ENCODE results near the gene PODXL.
"Not testable (repeated sequence)": the region's sequence is repeated elsewhere in the genome, so short reads cannot be mapped to it uniquely, and the experiment has no call there.

Gene PODXL

DNA sequence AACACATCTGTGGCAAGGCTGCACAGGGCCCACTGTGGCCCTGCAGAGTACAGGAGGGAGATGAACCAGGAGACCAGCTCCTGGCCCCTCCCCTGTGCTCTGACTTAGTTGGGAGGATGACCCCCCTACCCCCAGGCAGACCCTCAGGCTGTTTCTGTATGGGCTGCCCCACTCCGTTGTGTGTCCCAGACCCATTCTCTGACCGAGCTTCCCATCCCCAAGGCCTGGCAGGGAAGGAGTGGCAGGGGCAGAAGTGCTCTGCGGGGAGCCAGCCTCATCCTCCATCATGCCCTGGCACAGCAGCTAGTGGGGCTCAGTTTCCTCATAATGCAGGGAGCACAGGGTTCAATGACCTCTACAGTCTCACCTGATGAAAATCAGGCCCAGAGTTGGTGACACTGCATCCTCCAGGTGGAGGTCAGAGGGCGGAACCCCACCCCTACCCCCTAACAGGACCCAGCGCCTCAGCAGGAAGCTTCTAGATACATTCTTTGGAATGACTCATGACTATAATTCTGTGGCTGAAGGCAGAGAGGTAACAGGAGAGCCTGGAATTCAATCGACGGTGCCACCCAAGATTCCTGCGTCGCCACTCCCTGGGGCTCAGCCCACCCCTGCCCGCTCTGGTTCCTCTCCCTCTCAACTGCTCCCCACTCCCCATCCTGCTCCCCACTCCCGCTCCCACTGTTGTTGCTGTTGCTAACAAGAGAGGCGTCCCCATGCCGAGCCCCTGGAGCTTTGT, 18.2 kb downstream of the PODXL start:
- no peak for DNase-seq (ENCODE audit: low read depth in 3 of 3)

DNA sequence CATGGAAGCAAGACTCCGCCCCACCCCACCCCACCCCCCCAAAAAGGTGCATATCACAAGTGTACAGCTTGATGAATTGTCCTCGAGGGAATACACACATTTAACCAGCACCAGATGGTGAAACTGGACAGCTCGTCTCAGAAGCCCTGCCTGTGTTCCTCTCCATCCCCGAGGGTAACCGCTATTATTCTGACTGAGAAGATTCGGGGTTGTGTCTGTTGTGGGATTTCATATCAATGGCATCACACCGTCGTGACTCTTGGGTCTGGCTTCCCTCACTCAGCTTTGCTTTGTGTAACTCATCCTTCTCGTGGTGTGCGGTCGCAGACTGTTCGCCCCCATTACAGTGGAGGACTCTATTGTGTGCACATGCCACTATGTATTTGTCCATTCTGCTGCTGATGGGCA, 18.9 kb downstream of the PODXL start:
- no peak for DNase-seq (ENCODE audit: low read depth in 3 of 3)

DNA sequence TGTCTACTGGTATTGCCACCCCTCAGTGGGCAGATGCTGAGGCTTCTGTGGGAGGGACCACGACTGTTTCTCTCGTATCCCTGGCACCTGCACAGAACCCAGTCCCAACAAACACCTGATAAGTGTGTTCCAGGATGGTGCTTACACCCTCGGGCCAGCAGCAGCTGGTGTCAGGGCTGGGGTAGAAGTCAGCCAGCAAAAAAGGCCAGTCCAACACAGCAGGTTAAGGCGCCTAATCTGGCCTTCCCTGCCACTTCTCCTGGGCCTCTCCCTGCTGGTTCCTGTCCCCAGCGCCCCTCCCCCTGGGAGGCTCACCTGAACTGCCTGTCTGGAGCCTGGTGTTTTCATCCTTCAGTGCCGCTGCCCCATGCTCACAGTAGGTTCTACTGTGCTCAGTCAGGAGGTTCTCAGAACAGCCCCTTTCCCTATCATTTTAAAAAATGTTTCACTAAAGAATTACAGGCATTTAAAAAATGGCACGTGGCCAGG, 20.0 kb downstream of the PODXL start:
- no peak for DNase-seq (ENCODE audit: low read depth in 3 of 3)

DNA sequence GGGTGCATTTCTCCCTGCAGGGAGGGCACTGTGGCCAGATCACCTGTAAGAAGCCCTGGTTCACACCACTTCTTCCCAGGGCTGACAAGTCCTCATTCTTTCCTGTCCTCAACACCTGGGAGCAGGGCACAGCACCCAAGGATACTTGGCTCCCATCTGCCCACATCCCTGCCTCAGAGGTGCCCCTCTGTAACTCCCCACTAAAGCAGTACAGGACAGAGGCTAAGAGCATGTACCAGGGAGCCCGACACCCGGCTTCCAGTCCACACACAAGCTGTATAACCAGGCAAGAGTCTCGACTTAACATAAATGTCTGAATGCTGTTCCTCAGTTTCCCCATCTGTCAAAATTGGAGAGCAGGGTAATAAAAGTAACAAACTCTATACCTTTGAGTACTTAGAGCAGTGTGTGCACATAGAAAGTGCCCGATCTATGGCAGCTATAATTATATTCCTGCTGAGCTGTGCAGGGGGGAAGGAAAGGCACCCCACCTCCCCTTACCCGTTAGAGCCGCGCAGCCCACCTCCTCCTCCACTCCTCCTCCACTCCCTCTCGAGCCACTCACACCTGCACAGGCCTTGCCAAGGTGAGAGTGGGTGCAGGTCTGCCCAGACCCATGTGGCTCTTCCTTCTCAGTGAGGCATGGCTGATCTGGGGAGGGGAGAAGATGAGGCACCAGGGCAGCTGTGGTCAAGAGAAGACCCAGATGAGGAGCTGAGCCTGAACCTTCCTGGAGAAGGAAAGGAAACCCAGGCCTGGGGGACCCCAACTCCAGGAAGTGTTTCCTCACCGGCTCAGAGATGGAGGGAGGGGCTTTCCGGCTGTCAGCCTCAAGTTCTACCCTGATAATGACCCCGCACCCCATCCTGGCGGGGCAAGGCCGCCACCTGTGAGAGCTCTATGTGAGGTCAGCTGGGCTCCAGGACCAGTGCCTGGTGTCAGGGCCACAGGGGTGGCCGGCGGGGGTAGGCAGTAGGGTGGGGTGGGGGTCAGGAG, 22.6 kb downstream of the PODXL start:
- DNase-seq (ENCODE audit: low read depth in 3 of 3), result no peak

DNA sequence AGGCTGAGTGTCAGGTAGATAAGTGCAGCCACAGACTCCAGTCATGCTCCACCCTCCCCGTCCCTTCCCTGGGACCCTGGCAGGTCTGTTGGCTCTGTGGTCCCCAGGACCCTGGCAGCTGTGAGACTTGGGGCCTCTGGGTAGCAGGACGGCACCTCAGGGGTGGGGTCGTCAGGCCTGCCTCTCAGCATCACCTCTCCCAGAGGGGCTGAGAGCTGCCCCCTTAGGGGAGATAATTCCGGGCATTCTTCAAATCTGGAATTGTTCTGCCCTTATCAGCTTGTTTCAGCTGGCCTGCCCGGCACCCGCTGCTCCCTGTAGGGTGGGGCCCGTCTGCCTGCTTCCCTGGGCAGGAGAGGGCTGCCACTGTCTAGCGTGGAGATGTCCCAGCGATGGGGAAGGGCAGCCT, 23.3 kb downstream of the PODXL start:
- no peak for DNase-seq (ENCODE audit: low read depth in 3 of 3)

DNA sequence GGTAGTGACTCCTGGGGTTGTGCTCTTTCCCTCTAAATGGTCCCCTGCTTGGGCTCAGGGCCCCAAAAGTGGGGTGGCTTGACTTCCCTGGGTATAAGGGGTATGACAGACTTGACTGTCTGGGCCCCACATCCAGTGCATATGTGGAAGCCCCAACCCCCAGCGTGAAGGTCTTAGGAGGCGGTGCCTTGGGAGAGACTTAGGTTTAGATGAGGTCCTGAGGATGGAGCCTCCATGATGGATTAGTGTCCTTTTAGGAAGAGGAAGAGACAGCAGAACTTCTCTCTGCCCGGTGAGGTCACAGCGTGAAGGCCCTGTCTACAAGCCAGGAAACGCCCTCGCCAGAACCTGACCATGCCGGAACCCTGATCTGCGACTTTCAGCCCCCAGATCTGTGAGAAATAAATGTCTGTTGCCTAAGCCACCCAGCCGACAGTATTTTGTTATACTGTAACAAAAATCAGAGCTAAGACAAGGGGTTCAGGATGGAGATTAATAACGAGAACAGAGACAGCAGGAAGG, 23.8 kb downstream of the PODXL start:
- no peak for DNase-seq (ENCODE audit: low read depth in 3 of 3)

DNA sequence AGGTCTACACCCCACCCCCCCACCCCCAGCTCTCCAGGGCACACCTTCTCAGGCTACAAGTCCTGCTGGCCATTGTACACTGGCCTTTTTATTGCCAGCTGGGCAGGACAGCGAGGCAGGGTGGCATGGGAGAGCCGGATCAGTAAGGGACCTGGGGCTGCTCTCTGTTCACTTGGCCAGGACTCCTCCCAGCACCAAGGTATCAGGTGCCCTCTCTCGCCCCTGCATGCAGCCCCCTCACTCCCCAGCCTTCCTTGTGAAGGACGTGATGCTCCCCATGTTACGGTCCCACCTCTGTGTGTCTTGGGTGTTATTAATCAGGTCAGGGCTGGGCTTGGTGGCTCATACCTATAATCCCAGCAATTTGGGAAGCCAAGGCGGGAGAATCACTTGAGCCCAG, 26.3 kb downstream of the PODXL start:
- no peak for DNase-seq (ENCODE audit: low read depth in 3 of 3)

DNA sequence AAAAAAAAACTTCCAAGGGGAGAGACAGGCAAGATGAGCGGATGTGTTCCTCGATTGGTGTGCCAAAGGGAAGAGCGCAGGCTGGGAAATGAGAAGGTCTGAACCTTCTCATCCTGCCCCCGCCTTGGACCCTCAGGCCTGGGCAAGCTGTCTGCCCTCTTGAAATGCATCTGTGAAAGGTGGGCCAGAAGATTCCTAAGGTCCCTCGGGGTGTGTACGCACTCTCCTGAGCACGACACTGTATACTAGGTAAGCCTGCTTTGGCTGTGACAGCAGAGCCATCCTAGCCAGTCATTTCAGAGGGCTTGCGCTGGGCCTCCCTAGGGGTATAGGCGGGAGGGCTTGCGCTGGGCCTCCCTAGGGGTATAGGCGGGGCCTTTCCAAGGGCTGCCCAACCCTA, 26.8 kb downstream of the PODXL start:
- DNase-seq (ENCODE audit: low read depth in 3 of 3), result no peak

DNA sequence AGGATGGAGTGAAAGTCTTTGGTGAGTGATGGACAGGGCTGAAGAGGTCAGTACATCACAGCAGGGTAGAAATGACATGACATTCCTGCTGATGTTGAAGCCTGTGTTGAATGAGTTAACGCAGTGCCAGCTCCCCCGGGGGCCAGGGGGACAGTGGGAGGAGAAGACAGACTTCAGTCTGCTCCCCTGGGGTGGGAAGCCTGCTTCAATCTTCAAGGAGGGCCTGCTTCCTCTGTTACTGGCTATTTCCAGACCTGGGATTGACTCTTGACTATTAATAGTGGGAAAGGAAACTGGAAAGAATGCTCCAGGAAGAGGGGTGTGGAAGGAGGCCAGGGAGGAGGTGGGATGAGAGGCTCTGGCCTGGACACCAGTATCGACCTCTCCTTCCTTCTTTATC, 27.2 kb downstream of the PODXL start:
- no peak for DNase-seq (ENCODE audit: low read depth in 3 of 3)

DNA sequence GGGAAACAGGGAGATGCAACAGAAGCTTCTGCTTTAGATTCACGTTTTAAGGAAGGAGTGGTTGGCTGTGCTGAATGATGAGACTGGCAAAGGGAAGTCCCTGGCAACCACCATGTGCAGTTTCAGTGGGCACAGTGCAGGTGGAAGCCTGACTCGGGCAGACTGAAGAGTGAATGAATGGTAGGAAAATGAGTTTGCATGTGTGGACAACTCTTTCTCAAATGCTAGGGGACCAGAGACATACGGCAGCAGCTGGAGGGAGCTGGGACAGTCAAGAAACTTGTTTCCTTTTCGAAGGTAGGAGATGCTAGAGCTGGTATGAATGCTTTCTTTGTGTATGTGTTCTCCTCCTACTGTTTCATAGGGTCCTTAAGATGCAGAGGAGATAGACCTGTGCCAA, 29.0 kb downstream of the PODXL start:
- no peak for DNase-seq (ENCODE audit: low read depth in 3 of 3)

DNA sequence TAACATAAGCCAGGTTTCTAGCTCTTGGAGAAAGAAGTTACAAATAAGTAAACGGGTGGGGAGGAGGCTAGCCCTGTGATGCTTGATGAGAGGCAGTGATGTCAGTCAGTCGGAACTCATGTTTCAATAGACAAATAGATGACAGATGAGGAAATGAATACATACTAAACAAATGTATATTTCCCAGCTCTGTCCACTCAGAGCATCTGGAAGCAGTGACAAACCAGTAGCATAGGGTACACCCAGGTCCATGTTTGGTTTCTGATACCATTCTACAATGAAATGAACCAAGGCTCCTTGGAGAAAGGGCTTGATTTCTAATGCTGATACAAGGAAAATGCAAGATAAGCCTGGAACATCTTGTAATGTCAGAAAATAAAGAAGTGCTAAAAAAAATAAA, 30.6 kb downstream of the PODXL start:
- DNase-seq (ENCODE audit: low read depth in 3 of 3), result no peak

DNA sequence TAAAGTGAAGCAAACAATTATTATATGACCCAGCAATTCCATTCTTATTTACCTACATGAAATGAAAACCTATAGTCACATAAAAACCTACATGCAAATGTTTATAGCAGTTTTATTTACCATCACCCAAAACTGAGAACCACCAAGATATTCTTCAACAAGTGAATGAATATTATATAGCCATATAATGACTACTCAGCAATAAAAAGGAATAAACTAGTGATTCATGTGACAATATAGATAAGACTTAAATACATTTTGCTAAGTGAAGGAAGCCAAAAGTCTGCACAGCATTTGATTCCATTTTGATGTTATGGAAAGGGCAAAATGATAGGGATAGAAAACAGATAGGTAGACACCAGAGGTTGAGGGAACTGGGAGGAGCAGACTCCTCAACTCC, 31.7 kb downstream of the PODXL start:
- DNase-seq (ENCODE audit: low read depth in 3 of 3), result no peak

DNA sequence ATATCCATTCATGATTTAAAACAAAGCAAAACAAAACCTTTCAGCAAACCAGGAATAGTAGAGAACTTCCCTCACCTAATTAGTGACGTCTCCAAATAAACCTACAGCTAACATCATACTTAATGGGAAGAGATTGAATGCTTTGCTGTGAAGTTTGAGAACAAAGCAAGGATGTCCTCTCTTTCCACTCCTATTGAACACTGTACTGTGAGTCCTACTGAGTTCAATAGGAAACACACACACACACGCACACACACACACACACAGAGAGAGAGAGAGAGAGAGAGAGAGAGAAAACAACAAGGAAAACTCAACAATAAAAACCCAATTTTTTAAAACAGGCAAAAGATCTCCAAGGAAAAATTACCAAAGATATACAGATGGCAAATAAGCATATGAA, 32.3 kb downstream of the PODXL start:
- DNase-seq (ENCODE audit: low read depth in 3 of 3), result no peak

DNA sequence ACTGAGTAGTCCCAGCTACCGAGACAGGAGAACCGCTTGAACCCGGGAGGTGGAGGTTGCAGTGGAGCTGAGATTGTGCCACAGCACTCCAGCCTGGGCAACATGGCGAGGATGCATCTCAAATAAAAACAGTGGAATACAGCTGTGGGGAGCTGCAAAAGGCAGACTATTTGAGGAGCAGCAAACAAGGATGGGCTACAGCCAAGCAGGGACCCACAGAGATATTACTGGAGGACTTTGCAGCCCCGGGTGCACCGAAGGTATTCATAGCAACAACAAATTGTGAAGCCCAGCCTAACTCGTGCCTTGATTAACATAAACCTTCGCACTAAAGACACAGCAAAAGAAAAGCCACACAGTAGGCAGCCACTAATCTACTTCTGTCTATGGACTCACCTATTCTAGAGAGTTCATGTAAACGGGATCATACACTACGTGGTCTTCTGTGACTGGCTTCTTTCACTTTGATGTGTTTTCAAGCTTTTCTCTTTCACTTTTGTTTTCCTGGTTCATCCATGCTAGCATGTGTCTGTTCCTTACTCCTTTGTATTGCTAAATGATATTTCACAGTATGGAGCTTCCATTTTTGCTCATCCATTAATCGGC, 34.0 kb downstream of the PODXL start:
- DNase-seq (ENCODE audit: low read depth in 3 of 3), result no peak

DNA sequence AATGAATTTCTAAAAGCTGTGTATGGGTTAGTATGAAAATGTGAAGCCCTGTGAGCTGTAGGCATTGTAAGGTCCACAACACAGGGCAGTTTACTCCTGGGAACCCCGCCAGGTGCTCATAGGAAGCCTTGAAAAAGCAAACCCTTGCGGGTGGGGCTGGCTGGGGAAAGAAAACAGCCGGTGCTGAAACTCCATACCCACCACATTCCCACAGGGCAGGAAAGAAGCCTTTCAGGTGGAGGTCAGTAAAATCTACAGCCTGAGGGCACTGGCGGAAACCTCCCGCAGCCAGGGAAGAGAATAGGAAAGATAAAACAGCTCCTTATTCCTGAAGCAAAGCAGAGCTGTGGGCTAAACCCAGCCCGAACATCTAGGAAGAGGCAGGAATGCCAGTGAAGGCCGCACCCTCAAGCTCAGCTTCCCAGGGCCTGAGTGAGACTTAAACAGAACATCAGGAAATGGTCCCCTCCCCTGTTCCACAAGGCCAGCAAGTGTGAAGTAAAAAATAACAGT, 34.7 kb downstream of the PODXL start:
- DNase-seq (ENCODE audit: low read depth in 3 of 3), result no peak

DNA sequence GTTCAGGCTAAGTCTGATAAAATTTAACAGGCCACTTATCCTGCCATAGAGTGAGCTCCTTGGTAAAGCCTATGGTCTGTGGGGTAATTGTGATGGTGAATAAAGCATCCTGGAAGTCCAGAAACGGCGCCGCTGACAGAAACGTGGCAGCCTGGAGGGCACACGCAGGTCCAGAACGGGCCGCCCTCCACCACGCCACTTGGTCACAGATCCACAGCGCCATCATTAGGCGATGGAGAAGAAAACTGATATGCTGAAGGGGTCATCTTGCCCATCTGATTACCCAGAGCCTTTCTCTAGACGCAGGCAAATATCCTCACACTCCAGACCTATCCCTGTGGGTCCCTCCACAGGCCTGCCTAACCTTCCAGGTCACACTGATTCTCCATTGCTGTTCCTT, 37.8 kb downstream of the PODXL start:
- no peak for DNase-seq (ENCODE audit: low read depth in 3 of 3)

DNA sequence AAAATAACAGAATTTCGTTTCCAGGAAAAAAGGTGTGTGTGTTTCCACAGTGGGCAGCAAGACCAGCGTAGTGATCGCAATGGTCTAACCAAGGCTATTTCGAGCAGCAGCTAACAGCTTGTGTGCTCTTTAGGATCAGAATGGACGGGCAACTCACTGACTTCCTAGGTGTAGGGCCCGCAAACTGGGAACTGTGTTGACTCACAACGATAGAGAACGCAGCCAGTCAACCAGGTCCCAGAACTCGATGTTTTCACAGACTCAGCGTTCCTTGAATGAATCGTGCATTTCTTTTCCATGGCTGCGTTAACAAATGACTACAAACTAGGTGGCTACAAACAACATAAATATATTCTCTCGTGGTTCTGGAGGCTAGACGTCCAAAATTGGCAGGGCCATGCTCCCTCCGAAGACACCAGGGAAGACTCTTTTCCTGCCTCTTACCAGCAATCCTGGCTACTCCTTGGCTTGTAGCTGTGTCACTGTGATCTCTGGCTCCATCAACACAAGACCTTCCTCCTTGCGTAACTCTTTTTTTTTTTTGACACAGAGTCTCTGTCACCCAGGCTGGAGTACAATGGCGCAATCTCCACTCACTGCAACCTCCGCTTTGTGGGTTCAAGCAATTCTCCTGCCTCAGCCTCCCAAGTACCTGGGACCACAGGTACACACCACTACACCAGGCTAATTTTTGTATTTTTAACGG, 39.1 kb downstream of the PODXL start:
- DNase-seq (ENCODE audit: low read depth in 3 of 3), result no peak

DNA sequence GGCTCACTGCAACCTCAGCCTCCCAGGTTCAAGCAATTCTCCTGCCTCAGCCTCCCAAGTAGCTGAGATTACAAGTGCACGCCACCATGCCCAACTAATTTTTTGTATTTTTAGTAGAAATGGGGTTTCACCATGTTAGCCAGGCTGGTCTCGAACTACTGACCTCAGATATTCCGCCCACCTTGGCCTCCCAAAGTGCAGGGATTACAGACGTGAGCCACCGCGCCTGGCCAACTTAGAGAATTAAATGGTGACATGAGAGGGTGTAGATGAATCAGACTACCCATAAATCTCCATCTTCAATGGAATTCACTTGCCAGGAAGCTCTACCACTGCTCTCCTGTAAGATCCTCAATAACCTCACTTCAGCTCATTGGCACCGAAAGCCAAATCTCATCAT, 41.0 kb downstream of the PODXL start:
- not testable (repeated sequence) for DNase-seq (ENCODE audit: low read depth in 3 of 3)

DNA sequence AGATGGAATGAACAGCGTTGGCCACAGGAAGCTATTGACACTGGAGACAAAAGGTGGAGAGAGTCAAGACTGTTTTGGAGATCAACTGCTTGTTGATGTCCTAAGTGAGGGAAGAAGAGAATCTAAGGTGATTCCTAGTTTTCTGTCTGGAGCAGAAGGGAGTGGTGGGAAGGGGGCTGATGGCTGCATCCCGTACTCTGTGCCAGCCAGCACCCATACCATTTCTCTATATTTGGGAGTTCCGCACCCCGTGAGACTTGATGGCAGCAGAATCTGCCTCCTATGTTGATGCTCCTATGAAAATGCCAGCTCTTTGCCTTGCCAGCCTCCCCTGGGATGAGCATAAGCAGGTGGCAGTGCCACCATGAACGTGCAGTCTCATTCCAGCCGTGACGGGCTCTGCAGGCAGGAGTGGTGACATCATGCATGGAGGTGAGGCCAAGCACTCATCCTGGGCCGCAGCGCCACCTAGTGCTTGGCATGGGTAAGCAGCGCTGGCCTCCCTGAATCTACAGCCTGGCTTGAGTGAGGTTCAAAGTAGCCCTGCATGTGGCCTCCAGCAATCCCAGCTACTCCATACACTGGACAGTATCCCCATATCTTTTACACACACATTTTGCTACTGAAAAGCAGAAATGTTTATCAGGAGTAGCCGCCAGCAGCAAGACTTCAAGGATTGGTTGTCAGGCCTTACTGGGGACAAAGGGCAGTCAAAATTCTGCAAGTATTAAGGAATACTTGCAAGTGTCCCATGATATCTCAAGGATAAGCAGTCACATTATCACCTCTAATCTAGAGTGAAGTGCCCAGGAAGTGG, 43.0 kb downstream of the PODXL start:
- DNase-seq (ENCODE audit: low read depth in 3 of 3), result peak; percentile 57 to 62 (median 62)

DNA sequence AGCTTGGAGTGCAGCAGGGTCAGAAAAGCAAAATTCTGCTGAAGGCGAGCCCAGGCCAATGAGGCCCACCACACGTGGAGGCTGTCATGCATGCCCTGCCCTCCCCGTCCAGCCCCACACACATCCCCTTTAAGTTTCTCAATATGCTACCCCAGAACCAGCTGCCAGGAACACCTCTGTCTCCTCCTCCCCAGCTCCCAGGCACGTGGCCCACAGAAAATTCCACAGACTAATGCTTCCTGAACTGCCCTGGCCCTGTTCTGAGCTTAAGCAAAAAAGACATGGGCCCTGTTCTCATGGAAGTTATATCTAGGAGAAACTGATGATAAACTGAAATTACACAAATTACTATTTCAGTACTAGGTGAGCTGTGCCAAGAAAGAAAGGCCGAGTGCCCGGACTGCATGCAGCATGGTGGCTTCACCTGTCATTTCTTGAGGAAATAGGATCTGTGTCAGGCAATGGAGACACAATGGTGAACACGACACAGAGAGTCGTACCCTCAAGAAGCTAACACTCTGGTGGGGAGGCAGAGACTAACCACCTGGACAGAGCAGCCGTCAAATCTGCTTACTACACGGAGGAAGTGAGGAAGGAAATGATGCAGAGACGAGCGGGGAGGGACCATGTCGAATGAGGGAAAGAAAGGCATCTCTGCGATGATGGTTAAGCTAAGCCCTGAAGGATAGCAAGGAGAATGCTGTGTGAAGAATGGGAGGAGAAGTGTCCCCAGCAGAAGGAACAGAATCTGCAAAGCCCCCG, 44.5 kb downstream of the PODXL start:
- DNase-seq (ENCODE audit: low read depth in 3 of 3), result no peak

All from stimulated activated CD4-positive, alpha-beta T cell treated with anti-CD3 and anti-CD28 coated beads, TNF-alpha, amount 100 ng/mL, for 4 hours (primary cell).